PC-3 (cell line): ENCODE data around the gene KRR1.

Experiments
- CTCF ChIP-seq: fragments of 300-600 bp; sonication (generic); conservative IDR thresholded peaks from 2 replicates; pipeline ENCODE4 v1.5.1; 2017; ENCODE audit warnings: antibody characterized with exemption, low read depth, mild to moderate bottlenecking, low read length
- EZH2 ChIP-seq: fragments of 300-600 bp; sonication (generic); IDR thresholded peaks from one replicate; pipeline ENCODE4 v1.6.1; 2017; ENCODE audit warnings: antibody characterized with exemption, mild to moderate bottlenecking, low read length; ENCODE audit not compliant: unreplicated experiment
- EZH2phosphoT487 ChIP-seq: fragments of 300-600 bp; sonication (generic); IDR thresholded peaks from 2 replicates; pipeline ENCODE4 v1.6.1; 2018; ENCODE audit warnings: mild to moderate bottlenecking, antibody characterized with exemption, low read length, borderline replicate concordance

DNA sequence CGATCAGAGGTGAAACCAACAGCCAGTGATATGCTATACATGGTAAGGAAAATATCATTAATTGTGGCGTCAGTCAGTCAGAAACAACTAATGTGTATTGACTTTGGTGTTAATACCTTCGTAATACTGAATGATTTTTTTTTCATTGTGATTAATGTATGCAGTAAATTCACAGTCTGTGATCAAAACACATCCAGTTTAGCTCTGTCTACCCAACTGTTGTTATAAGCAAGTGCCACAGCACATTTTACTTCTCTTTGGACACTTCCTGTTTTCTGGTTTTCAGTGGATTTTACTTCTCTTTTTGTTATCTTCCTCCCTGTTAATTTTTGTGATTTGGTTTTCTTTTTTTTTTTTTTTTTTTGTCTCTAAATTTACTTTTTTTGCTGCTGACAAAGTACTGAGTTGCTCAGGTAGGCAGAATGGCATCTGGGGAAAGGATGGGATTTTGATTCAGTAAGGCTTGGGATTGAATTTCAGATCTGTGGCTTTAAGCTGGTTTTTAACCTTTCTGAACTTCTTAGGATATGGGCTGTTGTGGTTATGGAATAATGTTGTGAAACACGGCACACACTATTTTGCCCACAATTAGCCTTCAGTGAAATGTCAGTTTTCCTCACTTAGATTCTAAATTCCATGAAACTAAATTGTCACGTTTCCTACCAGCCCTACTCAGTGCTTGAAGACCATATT, 30.2 kb downstream of the KRR1 start:
- TF ChIP-seq CTCF (no peak), EZH2phosphoT487 (no peak), EZH2 (no peak)
